H1 (cell line): ENCODE results near the gene MYH16. TPM values are rescaled to one million over a fixed set of nuclear protein-coding genes. Genes with fewer than 3 reads are reported as not detected.
"Not testable (repeated sequence)": the region's sequence is repeated elsewhere in the genome, so short reads cannot be mapped to it uniquely, and the experiment has no call there.

Experiments used
- CTCF ChIA-PET: fragments of 300-600 bp; sonication (Branson Sonifier 250); formaldehyde crosslinking; loops from one replicate; lab custom pipeline; 2021; ENCODE audit not compliant: partially characterized antibody; lab: Charles Lee
- POLR2A ChIA-PET: fragments of 300-600 bp; sonication (Branson Sonifier 250); formaldehyde crosslinking; loops from one replicate; lab custom pipeline; 2021; ENCODE audit warnings: inconsistent platforms; ENCODE audit not compliant: partially characterized antibody; lab: Charles Lee
- DNase-seq, 2 experiments: peaks; one replicate each; pipeline versions ENCODE4 v3.0.0 to v3.0.0-alpha.2; 2010 to 2022; ENCODE audit warnings: low spot score in 2 of 2, low read depth in 1 of 2, mixed read lengths in 1 of 2
- FAIRE-seq: peaks from 2 replicates; lab custom pipeline; 2011; peaks lifted over from hg19 to GRCh38; lab: Jason Lieb, UNC
- H2AFZ ChIP-seq: 2 replicates; pipeline ENCODE4 v1.8.1; 2012; ENCODE audit warnings: low read length, inconsistent platforms
- H2AK5ac ChIP-seq: 2 replicates; pipeline ENCODE4 v1.6.1; 2013; ENCODE audit warnings: low read depth, low read length
- H2BK120ac ChIP-seq: replicated peaks from 2 replicates; pipeline ENCODE3; 2013; ENCODE audit warnings: low read depth, low read length, inconsistent platforms
- H2BK12ac ChIP-seq: 2 replicates; pipeline ENCODE4 v1.6.1; 2013; ENCODE audit warnings: low read depth, low read length
- H2BK15ac ChIP-seq: 2 replicates; pipeline ENCODE4 v1.6.1; 2013; ENCODE audit warnings: low read length
- H2BK20ac ChIP-seq: 2 replicates; pipeline ENCODE4 v1.6.1; 2013; ENCODE audit warnings: low read length
- H2BK5ac ChIP-seq: 2 replicates; pipeline ENCODE4 v1.6.1; 2013; ENCODE audit warnings: low read depth, low read length
- H3K14ac ChIP-seq: 2 replicates; pipeline ENCODE4 v1.6.1; 2013; ENCODE audit warnings: inconsistent platforms; ENCODE audit not compliant: insufficient read length
- H3K18ac ChIP-seq: 2 replicates; pipeline ENCODE4 v1.6.1; 2013; ENCODE audit warnings: low read length; ENCODE audit errors: extremely low read depth
- H3K23ac ChIP-seq: 2 replicates; pipeline ENCODE4 v1.6.1; 2013; ENCODE audit warnings: inconsistent platforms; ENCODE audit not compliant: insufficient read length
- H3K23me2 ChIP-seq: 2 replicates; pipeline ENCODE4 v1.6.1; 2013; ENCODE audit warnings: low read depth, low read length
- H3K27ac ChIP-seq: 2 replicates; pipeline ENCODE4 v1.6.1; 2011; ENCODE audit warnings: low read depth, low read length, inconsistent platforms
- H3K27me3 ChIP-seq, 4 experiments: replicated peaks in 1 of 4; 1 replicate in 1 of 4; 2 replicates in 3 of 4; pipeline versions ENCODE4 v1.6.1 to v1.8.1; 2011 to 2013; ENCODE audit warnings: low read length in 3 of 4, mild to moderate bottlenecking in 3 of 4, inconsistent platforms in 2 of 4, mixed read lengths in 2 of 4, moderate library complexity in 1 of 4; ENCODE audit not compliant: control insufficient read depth in 3 of 4, insufficient read depth in 3 of 4; ENCODE audit errors: extremely low read depth in 1 of 4
- H3K36me3 ChIP-seq, 4 experiments: 2 replicates each; pipeline versions ENCODE4 v1.6.1 to v1.8.1; 2011 to 2013; ENCODE audit warnings: mild to moderate bottlenecking in 4 of 4, low read length in 3 of 4, moderate library complexity in 2 of 4, control low read depth in 1 of 4, inconsistent platforms in 1 of 4; ENCODE audit not compliant: insufficient read depth in 4 of 4, control insufficient read depth in 2 of 4
- H3K4ac ChIP-seq: replicated peaks from 2 replicates; pipeline ENCODE3; 2013; ENCODE audit warnings: low read length, low read depth, mixed read lengths, inconsistent platforms; ENCODE audit not compliant: insufficient read length
- H3K4me1 ChIP-seq, 4 experiments: replicated peaks in 1 of 4; 1 replicate in 1 of 4; 2 replicates in 3 of 4; pipeline versions ENCODE4 v1.6.1 to v1.8.1; 2011 to 2013; ENCODE audit warnings: low read length in 3 of 4, inconsistent platforms in 2 of 4, mixed read lengths in 1 of 4; ENCODE audit not compliant: insufficient read depth in 4 of 4, control insufficient read depth in 3 of 4
- H3K4me2 ChIP-seq, 2 experiments: 2 replicates each; pipeline versions ENCODE4 v1.6.1 to v1.8.1; 2011 to 2013; ENCODE audit warnings: low read depth in 2 of 2, low read length in 2 of 2, control low read depth in 1 of 2, inconsistent platforms in 1 of 2, mild to moderate bottlenecking in 1 of 2; ENCODE audit not compliant: insufficient read depth in 1 of 2
- H3K4me3 ChIP-seq, 4 experiments: fragments of 200-600, 300-600 bp in 1 of 4; sonication (generic), shearing (Covaris generic), sonication (Bioruptor Twin) in 1 of 4; 2 replicates each; pipeline versions ENCODE4 v1.5.1 to v1.8.1; 2011 to 2016; ENCODE audit warnings: low read length in 4 of 4, low read depth in 3 of 4, control low read depth in 2 of 4, inconsistent platforms in 2 of 4, mild to moderate bottlenecking in 2 of 4, mixed read lengths in 1 of 4, moderate library complexity in 1 of 4; ENCODE audit not compliant: insufficient read depth in 2 of 4; ENCODE audit errors: extremely low read depth in 1 of 4
- H3K56ac ChIP-seq: replicated peaks from 2 replicates; pipeline ENCODE3; 2013; ENCODE audit warnings: low read depth, mild to moderate bottlenecking, mixed read lengths, low read length, inconsistent platforms; ENCODE audit not compliant: insufficient read length
- H3K79me1 ChIP-seq: 2 replicates; pipeline ENCODE4 v1.6.1; 2013; ENCODE audit warnings: low read depth, low read length, control low read depth
- H3K79me2 ChIP-seq, 2 experiments: 2 replicates each; pipeline versions ENCODE4 v1.6.1 to v1.8.1; 2012 to 2013; ENCODE audit warnings: low read length in 2 of 2, mild to moderate bottlenecking in 2 of 2, inconsistent platforms in 1 of 2; ENCODE audit not compliant: insufficient read depth in 2 of 2, control insufficient read depth in 1 of 2
- H3K9ac ChIP-seq, 4 experiments: replicated peaks in 1 of 4; 1 replicate in 1 of 4; 2 replicates in 3 of 4; pipeline versions ENCODE4 v1.6.1 to v1.8.1; 2011 to 2013; ENCODE audit warnings: low read depth in 3 of 4, low read length in 3 of 4, control low read depth in 2 of 4, mild to moderate bottlenecking in 2 of 4, moderate library complexity in 2 of 4, inconsistent platforms in 1 of 4; ENCODE audit errors: extremely low read depth in 1 of 4
- H3K9me3 ChIP-seq, 2 experiments: 2 replicates each; pipeline versions ENCODE4 v1.6.1 to v1.8.1; 2012 to 2013; ENCODE audit warnings: mild to moderate bottlenecking in 2 of 2, moderate library complexity in 2 of 2, control low read depth in 1 of 2, inconsistent platforms in 1 of 2, low read depth in 1 of 2, low read length in 1 of 2, mixed read lengths in 1 of 2; ENCODE audit not compliant: insufficient read depth in 2 of 2
- H4K20me1 ChIP-seq, 2 experiments: replicated peaks in 1 of 2; 2 replicates each; pipeline versions ENCODE3 to v1.8.1; 2011 to 2013; ENCODE audit warnings: inconsistent platforms in 2 of 2, low read length in 2 of 2, mild to moderate bottlenecking in 1 of 2; ENCODE audit not compliant: insufficient read depth in 2 of 2, control insufficient read depth in 1 of 2
- H4K5ac ChIP-seq: 2 replicates; pipeline ENCODE4 v1.6.1; 2013; ENCODE audit warnings: low read length, low read depth, mixed read lengths, inconsistent platforms; ENCODE audit not compliant: insufficient read length
- H4K8ac ChIP-seq: 2 replicates; pipeline ENCODE4 v1.8.0; 2013; ENCODE audit warnings: mild to moderate bottlenecking, moderate library complexity, low read length, inconsistent platforms; ENCODE audit not compliant: insufficient read depth; ENCODE audit errors: extremely low read depth
- H4K91ac ChIP-seq: replicated peaks from 2 replicates; pipeline ENCODE3; 2013; ENCODE audit warnings: low read length, mixed read lengths, inconsistent platforms; ENCODE audit not compliant: insufficient read length
- WGBS, 2 experiments: shearing (Covaris generic) in 1 of 2; methylation state at CpG; one replicate each; pipeline versions ENCODE4 v1.1.6 to v1.1.7; 2013 to 2015; ENCODE audit warnings: low lambda C conversion rate in 2 of 2, mixed read lengths in 2 of 2, inconsistent platforms in 1 of 2, low coverage in 1 of 2, missing lambda C conversion rate in 1 of 2; ENCODE audit not compliant: insufficient replicate concordance in 2 of 2, insufficient coverage in 1 of 2, insufficient read length in 1 of 2; ENCODE audit errors: extremely low coverage in 1 of 2, missing lambda C conversion rate in 1 of 2; 5-methylcytosine and 5-hydroxymethylcytosine counted together
- polyA plus RNA-seq, 7 experiments: library from polyadenylated mRNA; depleted of rRNA in 3 of 7; stranded (reverse) in 5 of 7; unstranded in 2 of 7; fragments of >200 nt in 5 of 7; fragments of 200-250 nt in 2 of 7; gene quantifications; 1 replicate in 5 of 7; 2 replicates in 1 of 7; 4 replicates in 1 of 7; pipeline versions ENCODE4 v1.2.1 to v1.2.3, GENCODE V29; 2011 to 2013; ENCODE audit warnings: missing spikeins in 2 of 7, mixed read lengths in 2 of 7
- total RNA-seq: library from RNA; stranded (reverse); fragmentation: NEBNext Ultra II Directional; extraction: Animal tissue kit (Norgen Biotek cat#: 25700); gene quantifications from 2 replicates; pipeline ENCODE4 v1.2.1, GENCODE V29; 2021

Gene MYH16
- total and polyA plus RNA-seq, 2 of the 8 experiments (the other 6 are each of a cell fraction or from before 2014, with no cell fraction given): not detected

DNA sequence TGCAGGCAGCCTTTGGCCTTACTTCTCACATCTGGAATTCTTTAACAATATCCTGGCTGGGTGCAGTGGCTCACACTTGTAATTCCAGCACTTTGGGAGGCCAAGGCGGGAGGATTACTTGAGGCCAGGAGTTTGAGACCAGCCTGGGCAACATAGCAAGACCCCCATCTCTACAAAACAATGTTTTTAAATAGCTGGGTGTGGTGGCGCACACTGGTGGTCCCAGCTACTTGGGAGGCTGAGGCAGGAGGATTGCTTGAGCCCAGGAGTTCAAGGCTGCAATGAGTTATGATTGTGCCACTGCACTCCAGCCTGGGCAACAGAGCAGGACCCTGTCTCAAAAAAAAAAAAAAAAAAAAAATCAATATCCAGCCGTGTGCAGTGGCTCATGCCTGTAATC, 17.5 kb downstream of the MYH16 start:
- H3K56ac ChIP-seq, H2AK5ac ChIP-seq, H3K79me1 ChIP-seq, H2BK15ac ChIP-seq, H3K27ac ChIP-seq, H3K23me2 ChIP-seq, H4K5ac ChIP-seq, POLR2A ChIA-PET, H3K23ac ChIP-seq, H2BK120ac ChIP-seq, H3K27me3 ChIP-seq, H3K4me1 ChIP-seq, H3K4ac ChIP-seq, DNase-seq, H2BK12ac ChIP-seq, H3K18ac ChIP-seq, FAIRE-seq, H3K4me3 ChIP-seq, H3K9me3 ChIP-seq, H3K36me3 ChIP-seq, H4K20me1 ChIP-seq, H3K79me2 ChIP-seq, H3K14ac ChIP-seq, H2BK20ac ChIP-seq, H3K9ac ChIP-seq, H4K8ac ChIP-seq, H4K91ac ChIP-seq, H2AFZ ChIP-seq, H2BK5ac ChIP-seq, H3K4me2 ChIP-seq: not testable (repeated sequence)
- CTCF ChIA-PET: interaction anchor here (0.6 to 1.5 kb wide), 6 partner anchors 19 to 254 kb away, joined by 3 to 4 read pairs (median 4); no protein-coding TSS in a partner anchor
- 96% methylated on average over 3 of the region's 3 CpGs; no CpG with 5 or more reads in 1 of the 2 experiments for WGBS, 2 experiments
